Measurements from ENCODE around the gene C9orf40. TPM values are rescaled to one million over a fixed set of nuclear protein-coding genes. Genes with fewer than 3 reads are reported as not detected.

The C9orf40 gene
- polyA plus RNA-seq, 2 of the 4 experiments (the other 2 are of a cell fraction) = 8.8 to 14.4 TPM

- no peak for DNase-seq (ENCODE audit: low read depth in 1 of 2, low spot score in 1 of 2)
- no peak for FAIRE-seq
- Histone ChIP-seq H3K4me1 (no peaks in the 10 kb centered on the region), H3K27ac (no peak overlapping the region), H3K4me3 (no peak overlapping the region), H3K9me3 (peaks cover 4% of the 10 kb centered on the region; the same call in 1 of the 3 replicates), H3K4me2 (no peak overlapping the region)
- 72% methylated on average over 8 of the region's 8 CpGs for WGBS (ENCODE audit: missing lambda C conversion rate)
- ATAC-seq = no peak
- ChIA-PET POLR2A (no interaction called here), CTCF (no interaction called here)
- TF ChIP-seq NR3C1 (IDR thresholded peaks at IDR 0.05) = no peak
- no peak for TF ChIP-seq NFE2L2 (conservative IDR thresholded peaks at IDR 0.05; ENCODE audit: low read length)
- no peak for TF ChIP-seq EP300 (IDR thresholded peaks at IDR 0.05)
- TF ChIP-seq, protein P1, sequence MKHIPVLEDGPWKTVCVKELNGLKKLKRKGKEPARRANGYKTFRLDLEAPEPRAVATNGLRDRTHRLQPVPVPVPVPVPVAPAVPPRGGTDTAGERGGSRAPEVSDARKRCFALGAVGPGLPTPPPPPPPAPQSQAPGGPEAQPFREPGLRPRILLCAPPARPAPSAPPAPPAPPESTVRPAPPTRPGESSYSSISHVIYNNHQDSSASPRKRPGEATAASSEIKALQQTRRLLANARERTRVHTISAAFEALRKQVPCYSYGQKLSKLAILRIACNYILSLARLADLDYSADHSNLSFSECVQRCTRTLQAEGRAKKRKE (CRISPR knock-in tag; IDR thresholded peaks at IDR 0.05; ENCODE audit: low read depth) = no peak
- no peak for TF ChIP-seq TFCP2L1 (CRISPR knock-in tag; IDR thresholded peaks at IDR 0.05)
- no peak for TF ChIP-seq CBX8 (IDR thresholded peaks at IDR 0.05)
- TF ChIP-seq ESRRA (IDR thresholded peaks at IDR 0.05; ENCODE audit: borderline replicate concordance, low read length) = no peak
- TF ChIP-seq E2F6 (IDR thresholded peaks at IDR 0.05; ENCODE audit: borderline replicate concordance, low read depth) = no peak
- TF ChIP-seq MYC (IDR thresholded peaks at IDR 0.05; ENCODE audit: borderline replicate concordance, low read length) = no peak
- no peak for TF ChIP-seq HEYL (CRISPR knock-in tag; IDR thresholded peaks at IDR 0.05)
- no peak for TF ChIP-seq SREBF2 (IDR thresholded peaks at IDR 0.05)
These were observed 17.7 kb downstream of the C9orf40 start for GRCh38 chr9:74935008-74935407.

- Histone ChIP-seq H3K4me3 (no peak overlapping the region), H3K9me3 (no peaks in the 10 kb centered on the region), H3K4me1 (0 out of 3 replicates have a peak, but pooled peaks cover 5% of the 10 kb centered on the region), H3K4me2 (no peak overlapping the region), H3K27ac (no peak overlapping the region)
- FAIRE-seq (no peak), DNase-seq (ENCODE audit: low read depth in 1 of 2, low spot score in 1 of 2) (no peak), ATAC-seq (no peak)
- WGBS (ENCODE audit: missing lambda C conversion rate) = 85% methylated on average over 1 of the region's 1 CpG
- CTCF ChIA-PET = interaction anchor here (1.0 to 1.1 kb wide), 2 partner anchors 81 to 145 kb away, joined by 4 to 7 read pairs; no protein-coding TSS in a partner anchor
- TF ChIP-seq RARB (CRISPR knock-in tag; IDR thresholded peaks at IDR 0.05) (no peak), CBX2 (IDR thresholded peaks at IDR 0.05; ENCODE audit: borderline replicate concordance, low read depth) (no peak), ZC3H11A (IDR thresholded peaks at IDR 0.05) (no peak), NFE2L2 (conservative IDR thresholded peaks at IDR 0.05; ENCODE audit: low read length) (no peak), KDM1A (IDR thresholded peaks at IDR 0.05; ENCODE audit: low read depth) (no peak), CBX8 (IDR thresholded peaks at IDR 0.05) (no peak), RNF2 (IDR thresholded peaks at IDR 0.05; ENCODE audit: borderline replicate concordance, low read depth) (no peak), BHLHE40 (IDR thresholded peaks at IDR 0.05; ENCODE audit: low read depth, low read length) (no peak), JUN (IDR thresholded peaks at IDR 0.05) (no peak), FOXS1 (CRISPR knock-in tag; IDR thresholded peaks at IDR 0.05) (no peak), HDAC2 (IDR thresholded peaks at IDR 0.05) (no peak), CEBPB (IDR thresholded peaks at IDR 0.05) (no peak)
- TF ChIP-seq, protein P2, sequence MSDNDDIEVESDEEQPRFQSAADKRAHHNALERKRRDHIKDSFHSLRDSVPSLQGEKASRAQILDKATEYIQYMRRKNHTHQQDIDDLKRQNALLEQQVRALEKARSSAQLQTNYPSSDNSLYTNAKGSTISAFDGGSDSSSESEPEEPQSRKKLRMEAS (IDR thresholded peaks at IDR 0.05) = no peak
- TF ChIP-seq, protein P3, sequence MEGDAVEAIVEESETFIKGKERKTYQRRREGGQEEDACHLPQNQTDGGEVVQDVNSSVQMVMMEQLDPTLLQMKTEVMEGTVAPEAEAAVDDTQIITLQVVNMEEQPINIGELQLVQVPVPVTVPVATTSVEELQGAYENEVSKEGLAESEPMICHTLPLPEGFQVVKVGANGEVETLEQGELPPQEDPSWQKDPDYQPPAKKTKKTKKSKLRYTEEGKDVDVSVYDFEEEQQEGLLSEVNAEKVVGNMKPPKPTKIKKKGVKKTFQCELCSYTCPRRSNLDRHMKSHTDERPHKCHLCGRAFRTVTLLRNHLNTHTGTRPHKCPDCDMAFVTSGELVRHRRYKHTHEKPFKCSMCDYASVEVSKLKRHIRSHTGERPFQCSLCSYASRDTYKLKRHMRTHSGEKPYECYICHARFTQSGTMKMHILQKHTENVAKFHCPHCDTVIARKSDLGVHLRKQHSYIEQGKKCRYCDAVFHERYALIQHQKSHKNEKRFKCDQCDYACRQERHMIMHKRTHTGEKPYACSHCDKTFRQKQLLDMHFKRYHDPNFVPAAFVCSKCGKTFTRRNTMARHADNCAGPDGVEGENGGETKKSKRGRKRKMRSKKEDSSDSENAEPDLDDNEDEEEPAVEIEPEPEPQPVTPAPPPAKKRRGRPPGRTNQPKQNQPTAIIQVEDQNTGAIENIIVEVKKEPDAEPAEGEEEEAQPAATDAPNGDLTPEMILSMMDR (IDR thresholded peaks at IDR 0.05) = no peak
- TF ChIP-seq, protein P4, sequence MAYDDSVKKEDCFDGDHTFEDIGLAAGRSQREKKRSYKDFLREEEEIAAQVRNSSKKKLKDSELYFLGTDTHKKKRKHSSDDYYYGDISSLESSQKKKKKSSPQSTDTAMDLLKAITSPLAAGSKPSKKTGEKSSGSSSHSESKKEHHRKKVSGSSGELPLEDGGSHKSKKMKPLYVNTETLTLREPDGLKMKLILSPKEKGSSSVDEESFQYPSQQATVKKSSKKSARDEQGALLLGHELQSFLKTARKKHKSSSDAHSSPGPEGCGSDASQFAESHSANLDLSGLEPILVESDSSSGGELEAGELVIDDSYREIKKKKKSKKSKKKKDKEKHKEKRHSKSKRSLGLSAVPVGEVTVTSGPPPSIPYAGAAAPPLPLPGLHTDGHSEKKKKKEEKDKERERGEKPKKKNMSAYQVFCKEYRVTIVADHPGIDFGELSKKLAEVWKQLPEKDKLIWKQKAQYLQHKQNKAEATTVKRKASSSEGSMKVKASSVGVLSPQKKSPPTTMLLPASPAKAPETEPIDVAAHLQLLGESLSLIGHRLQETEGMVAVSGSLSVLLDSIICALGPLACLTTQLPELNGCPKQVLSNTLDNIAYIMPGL (CRISPR knock-in tag; IDR thresholded peaks at IDR 0.05; ENCODE audit: borderline replicate concordance) = no peak
- TF ChIP-seq, protein P5, sequence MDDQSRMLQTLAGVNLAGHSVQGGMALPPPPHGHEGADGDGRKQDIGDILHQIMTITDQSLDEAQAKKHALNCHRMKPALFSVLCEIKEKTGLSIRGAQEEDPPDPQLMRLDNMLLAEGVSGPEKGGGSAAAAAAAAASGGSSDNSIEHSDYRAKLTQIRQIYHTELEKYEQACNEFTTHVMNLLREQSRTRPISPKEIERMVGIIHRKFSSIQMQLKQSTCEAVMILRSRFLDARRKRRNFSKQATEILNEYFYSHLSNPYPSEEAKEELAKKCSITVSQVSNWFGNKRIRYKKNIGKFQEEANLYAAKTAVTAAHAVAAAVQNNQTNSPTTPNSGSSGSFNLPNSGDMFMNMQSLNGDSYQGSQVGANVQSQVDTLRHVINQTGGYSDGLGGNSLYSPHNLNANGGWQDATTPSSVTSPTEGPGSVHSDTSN (IDR thresholded peaks at IDR 0.05) = no peak
- POLR2A ChIA-PET = no interaction called here
These were observed 31.0 kb downstream of the C9orf40 start for GRCh38 chr9:74921737-74922136.
